IMR-90 (cell line): ENCODE data around the gene STAT6. TPM values are rescaled to one million over a fixed set of nuclear protein-coding genes. Genes with fewer than 3 reads are reported as not detected.

ENCODE experiments used
- ATAC-seq: fragments of 200-7000 bp; cut with Tn5 transposase; 2 replicates; pipeline ENCODE4 v1.9.1; 2020; ENCODE audit warnings: low read depth, mild to moderate bottlenecking, moderate library complexity
- BruUV-seq: library from RNA; stranded (reverse); fragments of 400-500 nt; replicated peaks from 2 replicates; lab custom pipeline; 2021; lab: Mats Ljungman, UMichigan
- CTCF ChIA-PET: fragments of 300-600 bp; formaldehyde crosslinking; extraction: SDS; loops from one replicate; lab custom pipeline; 2021; ENCODE audit warnings: antibody characterized with exemption; lab: Yijun Ruan, JAX
- POLR2A ChIA-PET: fragments of 300-600 bp; sonication (Branson Sonifier 250); formaldehyde crosslinking; loops from one replicate; lab custom pipeline; 2022; ENCODE audit warnings: antibody characterized with exemption; ENCODE audit not compliant: unreplicated experiment; lab: Charles Lee
- DNase-seq: peaks from one replicate; pipeline ENCODE4 v3.0.0; 2013
- H2AFZ ChIP-seq: replicated peaks from 2 replicates; pipeline ENCODE3; 2013; ENCODE audit warnings: low read length, mild to moderate bottlenecking; ENCODE audit not compliant: poor library complexity
- H2AK5ac ChIP-seq: 2 replicates; pipeline ENCODE4 v1.6.1; 2013; ENCODE audit warnings: low read depth, low read length, inconsistent platforms
- H2AK9ac ChIP-seq: replicated peaks from 2 replicates; pipeline ENCODE3; 2013; ENCODE audit warnings: mild to moderate bottlenecking, low read depth, low read length, moderate library complexity; ENCODE audit not compliant: poor library complexity
- H2BK120ac ChIP-seq: 2 replicates; pipeline ENCODE4 v1.6.1; 2013; ENCODE audit warnings: low read depth, low read length, inconsistent platforms
- H2BK15ac ChIP-seq: 3 replicates; pipeline ENCODE4 v1.6.1; 2013; ENCODE audit warnings: low read depth, low read length, inconsistent platforms
- H2BK20ac ChIP-seq: 2 replicates; pipeline ENCODE4 v1.6.1; 2013; ENCODE audit warnings: low read depth, mild to moderate bottlenecking, inconsistent platforms, low read length, moderate library complexity
- H2BK5ac ChIP-seq: 2 replicates; pipeline ENCODE4 v1.6.1; 2013; ENCODE audit warnings: mild to moderate bottlenecking, low read depth, low read length, inconsistent platforms; ENCODE audit not compliant: poor library complexity, severe bottlenecking
- H3K14ac ChIP-seq: replicated peaks from 2 replicates; pipeline ENCODE4 v1.6.1; 2013; ENCODE audit warnings: low read depth, low read length, inconsistent platforms
- H3K18ac ChIP-seq: 2 replicates; pipeline ENCODE4 v1.6.1; 2013; ENCODE audit warnings: low read depth, low read length, control low read depth
- H3K23ac ChIP-seq: 2 replicates; pipeline ENCODE4 v1.6.1; 2013; ENCODE audit warnings: low read depth, low read length, inconsistent platforms
- H3K27ac ChIP-seq: 2 replicates; pipeline ENCODE4 v1.5.1; 2013; ENCODE audit warnings: mild to moderate bottlenecking, control low read depth, low read length; ENCODE audit not compliant: insufficient read depth
- H3K27me3 ChIP-seq: 2 replicates; pipeline ENCODE4 v1.6.1; 2013; ENCODE audit warnings: low read length; ENCODE audit not compliant: control insufficient read depth, insufficient read depth
- H3K36me3 ChIP-seq: 2 replicates; pipeline ENCODE4 v1.6.1; 2013; ENCODE audit warnings: low read length, mixed read lengths; ENCODE audit not compliant: control insufficient read depth, insufficient read depth
- H3K4ac ChIP-seq: 2 replicates; pipeline ENCODE4 v1.6.1; 2013; ENCODE audit warnings: low read depth, low read length, inconsistent platforms
- H3K4me1 ChIP-seq: 2 replicates; pipeline ENCODE4 v1.6.1; 2013; ENCODE audit warnings: low read length, mixed read lengths; ENCODE audit not compliant: control insufficient read depth, insufficient read depth
- H3K4me2 ChIP-seq: 2 replicates; pipeline ENCODE4 v1.6.1; 2013; ENCODE audit warnings: low read depth, mild to moderate bottlenecking, control low read depth, low read length, moderate library complexity
- H3K4me3 ChIP-seq: 2 replicates; pipeline ENCODE4 v1.5.1; 2013; ENCODE audit warnings: low read depth, mild to moderate bottlenecking, control low read depth, low read length, moderate library complexity; ENCODE audit not compliant: insufficient read depth
- H3K56ac ChIP-seq: 2 replicates; pipeline ENCODE4 v1.6.1; 2013; ENCODE audit warnings: low read length, inconsistent platforms; ENCODE audit not compliant: insufficient read depth; ENCODE audit errors: extremely low read depth
- H3K79me1 ChIP-seq, 2 experiments: 2 replicates each; pipeline ENCODE4 v1.6.1; 2013; ENCODE audit warnings: low read length in 2 of 2, inconsistent platforms in 1 of 2, low read depth in 1 of 2
- H3K9ac ChIP-seq: 2 replicates; pipeline ENCODE4 v1.6.1; 2013; ENCODE audit warnings: low read depth, low read length, control low read depth
- H3K9me1 ChIP-seq: 2 replicates; pipeline ENCODE4 v1.6.1; 2013; ENCODE audit warnings: low read length, inconsistent platforms; ENCODE audit not compliant: insufficient read depth
- H3K9me3 ChIP-seq: 2 replicates; pipeline ENCODE4 v1.6.1; 2013; ENCODE audit warnings: low read length; ENCODE audit not compliant: control insufficient read depth, insufficient read depth
- H4K20me1 ChIP-seq: 2 replicates; pipeline ENCODE4 v1.6.1; 2013; ENCODE audit warnings: low read length, inconsistent platforms; ENCODE audit not compliant: insufficient read depth
- H4K5ac ChIP-seq: 2 replicates; pipeline ENCODE4 v1.6.1; 2013; ENCODE audit warnings: mild to moderate bottlenecking, low read depth, low read length, control low read depth
- H4K8ac ChIP-seq, 2 experiments: 2 replicates each; pipeline ENCODE4 v1.6.1; 2013; ENCODE audit warnings: low read depth in 2 of 2, low read length in 2 of 2, control low read depth in 1 of 2, inconsistent platforms in 1 of 2
- H4K91ac ChIP-seq: 2 replicates; pipeline ENCODE4 v1.6.1; 2013; ENCODE audit warnings: low read depth, low read length, inconsistent platforms; ENCODE audit not compliant: insufficient read depth
- CEBPB ChIP-seq: IDR thresholded peaks from 2 replicates; pipeline ENCODE4 v1.6.1; 2012; ENCODE audit warnings: low read depth, low read length, improper control_type of control experiment
- MAZ ChIP-seq: IDR thresholded peaks from 2 replicates; pipeline ENCODE4 v1.6.1; 2012; ENCODE audit warnings: low read depth, mild to moderate bottlenecking, low read length, improper control_type of control experiment, moderate library complexity, borderline replicate concordance
- RAD21 ChIP-seq: IDR thresholded peaks from 2 replicates; pipeline ENCODE4 v1.6.1; 2012; ENCODE audit warnings: low read length, improper control_type of control experiment
- RCOR1 ChIP-seq: IDR thresholded peaks from 2 replicates; pipeline ENCODE4 v1.6.1; 2012; ENCODE audit warnings: mild to moderate bottlenecking, low read length, improper control_type of control experiment; ENCODE audit not compliant: insufficient replicate concordance
- WGBS, 2 experiments: methylation state at CpG; one replicate each; pipeline versions ENCODE4 v1.1.5 to v1.1.7; 2013; ENCODE audit warnings: missing lambda C conversion rate in 2 of 2; ENCODE audit not compliant: insufficient read length in 1 of 2; ENCODE audit errors: extremely low coverage in 2 of 2; 5-methylcytosine and 5-hydroxymethylcytosine counted together
- dilution Hi-C: fragments of 300-500 bp; cut with HindIII; formaldehyde crosslinking; loops from one replicate; pipeline ENCODE4 v1.14.3; 2018; ENCODE audit warnings: low sequenced_read_pairs; ENCODE audit not compliant: unreplicated experiment
- in situ Hi-C: fragments of 300-500 bp; cut with MboI; formaldehyde crosslinking; loops from 3 replicates; pipeline ENCODE4 v1.14.3; 2019; ENCODE audit warnings: low sequenced_read_pairs, inconsistent platforms, mixed read lengths
- intact Hi-C: fragments of 100-400 bp; cut with micrococcal nuclease; formaldehyde crosslinking; loops from 2 replicates; pipeline ENCODE4 v1.10.0; 2022
- polyA plus RNA-seq, 3 experiments: library from polyadenylated mRNA; depleted of rRNA; stranded (reverse); fragments of >200 nt; gene quantifications; 2 replicates each; pipeline ENCODE4 v1.2.3, GENCODE V29; 2012; ENCODE audit warnings: low replicate concordance in 1 of 3
- total RNA-seq: library from RNA; depleted of rRNA; stranded (reverse); fragments of >200 nt; gene quantifications from 2 replicates; pipeline ENCODE4 v1.2.3, GENCODE V29; 2012

Gene STAT6
- total and polyA plus RNA-seq, 2 of the 4 experiments (the other 2 are of a cell fraction), result 43.4 to 96.9 TPM

- H3K18ac ChIP-seq, result peak overlapping the region; percentile 88
- H3K4ac ChIP-seq, result peak overlapping the region; percentile 96
- H3K4me3 ChIP-seq, result no peak overlapping the region
- BruUV-seq, result no TSS peak
- peak overlapping the region; percentile 50 for H3K9ac ChIP-seq
- H3K27ac ChIP-seq, result peak overlapping the region; percentile 94
- H4K91ac ChIP-seq, result peak overlapping the region; percentile 87
- H2AK9ac ChIP-seq, result peak overlapping the region; percentile 21
- peak overlapping the region; percentile 84 for H2BK5ac ChIP-seq
- ATAC-seq, result peak; percentile 44
- H3K23ac ChIP-seq, result peak overlapping the region; percentile 89; the same call in 1 of the 2 replicates
- no peaks in the 10 kb centered on the region for H3K9me3 ChIP-seq
- no peak overlapping the region for H2AFZ ChIP-seq
- no CpG with 5 or more reads among the region's 4 CpGs for WGBS, 2 experiments
- H2BK120ac ChIP-seq, result peak overlapping the region; percentile 89
- H4K8ac ChIP-seq, result peak overlapping the region; percentile 65 to 78
- H3K9me1 ChIP-seq, result peaks cover 61% of the 10 kb centered on the region
- ChIA-PET POLR2A (interaction anchor here (0.6 to 1.0 kb wide), 3 partner anchors 9 to 131 kb away, joined by 3 to 7 read pairs (median 4); no protein-coding TSS in a partner anchor), CTCF (interaction anchor here (0.6 to 1.5 kb wide), 3 partner anchors 27 to 135 kb away, joined by 3 to 6 read pairs (median 4); no protein-coding TSS in a partner anchor)
- H2BK20ac ChIP-seq, result peak overlapping the region; percentile 43; the same call in 1 of the 2 replicates
- H3K4me2 ChIP-seq, result peak overlapping the region; percentile 74
- H3K79me1 ChIP-seq, result peaks cover 38 to 96% of the 10 kb centered on the region in 2 experiments
- in situ Hi-C loops (no loop called here), intact Hi-C loops (loop anchor here (2.0 kb wide), 1 partner anchor 20 kb away; the partner anchor contains the start of gene LRP1), dilution Hi-C loops (no loop called here)
- peak overlapping the region; percentile 98 for H3K14ac ChIP-seq
- H2BK15ac ChIP-seq, result peak overlapping the region; percentile 62; the same call in 1 of the 3 replicates
- peaks cover 65% of the 10 kb centered on the region for H3K36me3 ChIP-seq
- H3K27me3 ChIP-seq, result no peaks in the 10 kb centered on the region
- H3K4me1 ChIP-seq, result peaks cover 70% of the 10 kb centered on the region
- TF ChIP-seq RCOR1, result peak; percentile 19
- no peak for TF ChIP-seq RAD21
- TF ChIP-seq MAZ, result peak; percentile 32; the same call in 1 of the 2 replicates
- TF ChIP-seq CEBPB, result peak; percentile 98
- H3K56ac ChIP-seq, result no peak overlapping the region
- peak overlapping the region; percentile 84 for H4K5ac ChIP-seq
- peak overlapping the region; percentile 86 for H2AK5ac ChIP-seq
- DNase-seq, result peak; percentile 77
- H4K20me1 ChIP-seq, result peaks cover 81% of the 10 kb centered on the region
Measured at GRCh38 chr12:57148469-57149244, 37.5 kb upstream of the STAT6 start.
